ENCODE results near the gene POU2AF1.
"Not testable (repeated sequence)": the region's sequence is repeated elsewhere in the genome, so short reads cannot be mapped to it uniquely, and the experiment has no call there.

Gene POU2AF1

DNA sequence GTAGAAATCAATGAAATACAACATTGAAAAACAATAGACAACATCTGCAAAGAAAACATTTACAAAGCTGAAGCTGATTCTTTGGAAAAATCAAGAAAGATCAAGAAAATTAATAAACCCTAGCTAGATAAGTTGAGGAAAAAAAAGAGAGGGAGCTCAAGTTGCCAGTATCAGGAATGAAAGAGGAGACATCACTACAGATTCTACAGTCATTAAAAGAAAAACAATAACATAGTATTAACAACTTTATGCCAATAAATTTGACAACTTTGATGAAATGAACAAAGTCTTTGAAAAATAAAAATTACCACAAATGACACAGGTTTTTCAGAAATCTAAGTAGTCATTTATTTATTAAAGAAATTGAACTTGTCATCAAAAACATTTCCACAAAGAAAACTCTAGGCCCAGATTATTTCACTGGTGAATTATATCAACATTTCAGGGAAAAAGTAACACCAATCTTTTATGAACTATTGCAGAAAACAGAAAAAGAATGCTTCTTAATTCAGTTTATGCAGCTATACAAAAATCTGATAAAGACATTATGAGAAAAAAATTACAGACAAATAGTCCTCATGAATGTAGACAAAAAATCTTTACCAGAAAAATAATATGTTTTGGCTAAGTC, 39.2 kb downstream of the POU2AF1 start:
- DNase-seq, result no peak

- no peak for DNase-seq
Measured at GRCh38 chr11:111336582-111337256, 42.4 kb downstream of the POU2AF1 start.

DNA sequence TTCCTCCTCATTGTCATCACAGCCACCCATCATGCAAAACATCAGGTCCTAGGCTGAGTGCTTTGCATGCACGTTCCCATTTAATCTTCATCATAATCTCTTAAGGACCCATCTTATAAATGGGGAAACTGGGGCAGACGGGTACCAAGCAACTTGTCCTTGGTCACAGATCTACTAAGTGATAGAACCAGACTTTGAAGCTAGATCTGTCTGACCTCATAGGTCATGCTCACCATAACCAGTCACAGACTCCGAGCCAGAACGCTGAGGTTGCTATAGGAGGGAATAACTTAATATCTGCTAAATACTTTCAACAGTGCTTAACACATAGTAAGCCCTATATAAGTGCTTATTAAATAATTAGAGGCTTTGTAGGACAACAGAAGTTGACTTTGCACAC, 43.0 kb downstream of the POU2AF1 start:
- DNase-seq, result no peak

DNA sequence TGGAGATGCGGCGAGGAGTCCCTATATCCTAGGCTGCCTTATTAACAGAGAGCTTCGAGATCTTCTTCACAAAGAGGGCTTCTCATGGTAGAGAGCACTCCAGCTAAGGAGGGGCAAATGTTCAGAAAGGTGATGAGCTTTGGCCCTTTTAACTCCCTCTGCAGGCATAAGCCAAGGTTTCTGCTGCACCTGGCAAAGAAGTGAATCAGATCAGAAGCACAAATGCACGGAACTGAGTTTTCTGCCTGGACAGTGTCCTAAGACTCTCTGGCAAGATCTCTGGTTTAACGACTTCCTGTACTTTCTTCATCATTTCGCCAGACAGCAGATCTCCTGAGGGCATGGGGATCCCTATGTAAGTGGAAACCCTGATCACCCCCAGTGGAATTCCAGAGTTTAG, 43.5 kb downstream of the POU2AF1 start:
- no peak for DNase-seq

DNA sequence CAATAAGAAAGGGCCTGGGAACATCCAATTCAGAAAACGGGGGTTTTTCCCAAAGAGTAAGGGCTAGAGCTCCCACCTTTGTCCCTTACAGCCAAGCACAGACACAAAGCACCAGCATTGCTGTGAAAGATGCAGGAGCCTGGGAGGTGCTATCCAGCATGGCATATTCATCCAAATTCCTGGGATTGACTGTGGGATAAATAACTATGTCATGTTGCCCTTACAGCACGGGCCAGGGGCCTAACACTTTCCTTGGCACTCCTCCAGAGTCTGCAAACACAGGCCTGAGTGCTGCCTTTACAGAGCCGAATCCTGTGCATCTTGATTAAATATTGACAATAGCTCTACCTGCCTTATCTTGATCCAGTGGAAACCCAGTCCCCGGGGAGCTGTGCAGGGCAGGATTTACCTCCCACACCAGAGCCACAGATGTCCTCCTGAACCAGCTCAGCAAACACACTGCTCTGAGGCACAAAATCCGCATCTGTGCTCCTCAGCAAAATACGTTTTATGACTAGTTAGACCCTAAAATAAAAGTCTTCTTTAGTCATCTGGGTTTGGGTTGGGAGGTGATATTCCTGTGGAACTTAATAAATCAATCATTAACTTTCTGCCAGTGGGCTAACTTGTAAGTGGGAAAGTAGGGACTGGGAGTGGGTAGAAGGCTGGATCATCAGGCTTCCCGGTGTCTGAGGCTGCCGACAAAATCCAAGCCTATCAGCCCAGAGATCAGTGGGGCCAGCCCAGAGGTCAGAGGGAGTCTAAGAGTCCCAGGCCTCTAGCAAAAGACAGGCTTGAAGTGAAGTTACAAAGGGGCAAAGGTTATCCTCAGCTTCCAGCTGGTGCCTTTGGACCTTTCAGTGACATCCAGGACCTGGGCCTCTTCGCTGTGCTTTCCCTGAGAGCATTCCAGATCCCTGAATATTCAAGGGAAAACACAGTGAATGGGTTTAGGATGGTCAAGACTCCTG, 44.3 kb downstream of the POU2AF1 start:
- peak; percentile 22 for DNase-seq

GRCh38 chr11:111331711-111332479, 47.2 kb downstream of the POU2AF1 start:
- no peak for DNase-seq

- no peak for DNase-seq
Measured at GRCh38 chr11:111330234-111330893, 48.7 kb downstream of the POU2AF1 start.

GRCh38 chr11:111329306-111330204, 49.5 kb downstream of the POU2AF1 start:
- DNase-seq, result no peak

GRCh38 chr11:111327908-111328624, 51.0 kb downstream of the POU2AF1 start:
- DNase-seq, result no peak

DNA sequence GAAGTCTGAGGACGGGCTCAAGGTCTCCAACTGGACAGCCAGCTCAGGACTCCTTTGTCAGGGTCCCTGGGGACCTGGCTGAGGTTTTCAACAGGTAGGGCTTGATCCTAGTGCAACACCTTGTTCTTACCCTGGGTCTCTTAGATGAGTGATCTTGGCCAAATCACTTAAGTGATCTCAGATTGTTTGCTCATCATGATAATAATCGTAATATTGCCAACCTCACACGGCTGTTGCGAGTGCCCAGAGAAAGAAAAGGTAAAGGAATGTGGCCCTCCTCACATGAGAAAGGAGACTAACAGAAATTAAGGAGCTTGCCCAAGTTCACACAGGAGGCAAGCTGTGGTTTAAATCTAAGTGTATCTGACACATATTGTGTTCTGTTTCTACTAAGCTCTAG, 52.3 kb downstream of the POU2AF1 start:
- no peak for DNase-seq

GRCh38 chr11:111325259-111325658, 53.8 kb downstream of the POU2AF1 start:
- DNase-seq, result no peak

DNA sequence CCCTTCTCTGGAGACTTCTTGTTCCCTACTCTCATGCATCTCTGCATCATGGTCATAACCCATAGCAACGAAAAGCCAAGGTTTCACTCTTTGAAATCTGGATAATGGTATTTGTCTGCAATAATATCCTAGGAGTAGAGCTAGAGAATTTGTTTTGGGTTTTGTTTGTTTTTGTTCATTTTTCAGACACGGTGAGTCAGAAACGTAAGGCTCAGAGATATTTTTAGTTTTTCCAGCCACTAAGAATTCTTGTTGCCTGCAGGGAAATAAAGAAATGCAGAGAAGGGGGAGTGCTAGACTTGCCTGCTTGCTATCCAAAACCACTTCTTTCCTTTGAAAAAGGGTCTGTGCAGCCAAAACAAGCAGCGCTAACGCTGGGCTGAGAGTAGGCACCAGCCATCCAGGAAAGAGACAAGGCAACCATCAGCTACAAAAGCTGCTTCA, 54.8 kb downstream of the POU2AF1 start:
- DNase-seq, result no peak

DNA sequence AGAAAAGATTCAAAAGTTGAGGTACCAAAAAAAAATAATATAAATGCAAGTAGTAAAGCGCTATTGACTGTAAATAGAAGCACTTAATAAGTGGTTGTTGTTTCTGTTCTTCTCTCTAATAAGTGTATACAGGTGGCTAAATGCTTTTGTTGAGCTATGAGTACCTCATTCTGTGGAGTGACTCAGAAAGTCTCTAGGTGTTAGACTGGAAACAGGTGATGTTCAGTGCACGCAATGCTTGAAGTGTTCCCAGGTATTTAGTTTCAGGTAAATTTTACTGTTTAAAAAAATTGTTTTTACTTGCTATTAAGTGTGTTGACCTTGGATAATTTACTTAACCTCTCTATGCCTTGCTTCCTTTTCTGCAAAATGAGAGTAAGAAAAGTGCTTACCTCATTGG, 56.5 kb downstream of the POU2AF1 start:
- DNase-seq, result no peak

DNA sequence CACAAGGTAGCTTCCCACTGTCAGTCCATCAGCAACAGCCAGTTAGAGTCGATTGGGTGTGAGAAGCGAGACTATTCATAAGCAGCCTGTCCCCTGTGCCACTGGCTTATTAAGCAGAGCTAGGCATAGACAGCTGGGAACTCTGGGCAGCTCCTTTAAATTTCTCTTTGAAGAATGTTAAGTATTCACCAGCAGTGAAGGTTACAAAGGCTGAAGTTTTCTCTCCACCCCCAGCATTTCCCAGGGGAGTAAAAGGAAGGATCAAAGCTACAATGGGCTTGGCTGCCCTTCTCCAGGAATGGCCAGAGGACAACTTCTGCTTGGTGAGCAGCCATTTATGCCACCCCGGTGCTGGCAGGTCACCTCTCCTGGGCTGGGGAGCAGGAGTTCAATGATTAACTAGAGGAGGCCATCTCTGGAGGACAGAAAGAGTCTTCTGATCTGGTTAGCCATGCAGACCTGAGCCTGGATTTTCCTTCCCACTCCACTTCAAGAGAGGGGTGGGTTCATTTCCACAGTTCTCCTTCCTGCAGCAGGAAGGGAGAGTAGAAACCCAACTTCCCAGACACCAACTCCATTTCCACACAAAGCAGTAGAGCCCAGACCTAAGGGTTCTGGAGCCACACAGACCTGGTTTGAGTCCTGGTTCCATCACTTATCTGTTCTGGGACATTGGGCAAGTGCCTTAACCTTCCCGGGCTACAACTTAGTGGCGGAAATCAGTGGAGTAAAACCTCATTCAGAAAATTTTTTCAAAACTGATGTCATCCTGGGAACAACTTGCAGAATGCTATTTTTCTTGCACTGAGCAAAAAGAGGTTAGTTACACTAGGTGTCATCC, 58.1 kb downstream of the POU2AF1 start:
- DNase-seq, result no peak

GRCh38 chr11:111320199-111320598, 58.9 kb downstream of the POU2AF1 start:
- not testable (repeated sequence) for DNase-seq

- no peak for DNase-seq
Measured at GRCh38 chr11:111319296-111319695, 59.8 kb downstream of the POU2AF1 start.

- DNase-seq, result no peak
Measured at GRCh38 chr11:111312076-111312475, 67.0 kb downstream of the POU2AF1 start.

GRCh38 chr11:111310723-111311122, 68.4 kb downstream of the POU2AF1 start:
- no peak for DNase-seq

- DNase-seq, result peak; percentile 35
Measured at GRCh38 chr11:111310088-111310487, 69.0 kb downstream of the POU2AF1 start.

All from NCI-H524 treated with DMSO at 0.1 percent for 48 hours (cell line).